ENCODE results near the gene CLK3.
A peak's percentile ranks its signal among the peaks of the same experiment; 100 is the strongest.
"Not testable (repeated sequence)": the region's sequence is repeated elsewhere in the genome, so short reads cannot be mapped to it uniquely, and the experiment has no call there.

Gene CLK3

DNA sequence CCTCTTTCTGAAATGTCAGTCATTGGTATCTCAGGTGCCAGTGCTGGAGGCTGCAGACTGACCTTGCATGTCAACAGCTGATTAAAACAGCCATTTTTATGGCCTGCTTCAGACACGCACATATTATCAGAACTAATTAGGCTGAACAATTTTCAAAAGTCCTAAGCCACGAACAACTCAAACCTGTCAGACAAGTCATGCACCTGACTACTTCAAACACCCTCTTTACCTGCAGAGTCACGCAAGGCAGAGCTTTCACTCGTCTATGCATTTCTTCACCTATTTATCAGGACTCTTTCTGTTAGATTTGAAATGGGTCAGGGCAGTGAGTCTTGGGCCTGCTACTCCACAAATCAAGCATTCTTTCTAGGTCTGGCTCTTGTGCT, 26.7 kb downstream of the CLK3 start:
- DNase-seq (ENCODE audit: low read depth, low spot score): no peak

DNA sequence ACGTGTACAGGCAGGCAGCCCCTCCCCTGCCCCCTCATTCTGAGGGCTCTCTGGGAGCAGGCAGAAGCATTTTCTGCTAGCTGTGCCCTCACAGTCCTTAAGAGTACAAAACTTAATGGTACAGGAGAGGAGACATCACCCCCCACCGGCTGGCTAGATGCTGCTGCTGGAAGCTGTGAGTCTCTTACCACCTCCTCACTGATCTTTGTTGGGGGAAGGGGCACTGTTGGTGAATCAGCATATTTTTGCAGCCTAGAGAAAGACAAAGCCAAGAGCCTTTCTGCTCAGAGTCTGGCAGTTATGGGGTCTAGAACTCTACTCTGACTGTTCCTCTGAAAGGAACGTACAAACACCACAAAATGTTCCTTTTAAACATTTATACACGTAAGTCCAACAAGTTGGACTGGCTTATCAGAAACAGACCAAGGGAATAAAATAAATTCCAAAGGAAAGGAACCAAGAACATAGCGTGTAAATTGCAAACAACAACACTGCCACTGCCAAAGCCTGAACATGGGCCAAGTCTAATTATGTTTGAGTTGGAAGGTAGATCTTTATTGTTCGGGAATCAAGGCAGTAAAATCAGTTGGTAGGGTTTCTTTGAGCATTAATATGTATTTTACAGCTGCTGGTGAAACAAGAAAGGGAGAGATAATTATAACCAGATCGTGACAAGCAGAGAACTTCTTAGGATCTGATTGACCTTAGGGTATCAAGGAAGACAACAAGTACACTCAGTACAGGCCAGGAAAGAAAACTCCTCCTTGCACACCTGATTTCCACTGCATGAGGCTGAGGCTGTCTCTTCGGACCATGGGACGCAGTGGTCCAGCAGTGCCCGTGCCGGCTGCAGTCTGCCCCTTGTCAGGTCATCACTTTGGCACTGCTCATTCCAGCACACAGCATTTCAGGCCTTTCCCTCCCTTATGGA, 27.4 kb downstream of the CLK3 start:
- peak; percentile 63 for DNase-seq (ENCODE audit: low read depth, low spot score)

DNA sequence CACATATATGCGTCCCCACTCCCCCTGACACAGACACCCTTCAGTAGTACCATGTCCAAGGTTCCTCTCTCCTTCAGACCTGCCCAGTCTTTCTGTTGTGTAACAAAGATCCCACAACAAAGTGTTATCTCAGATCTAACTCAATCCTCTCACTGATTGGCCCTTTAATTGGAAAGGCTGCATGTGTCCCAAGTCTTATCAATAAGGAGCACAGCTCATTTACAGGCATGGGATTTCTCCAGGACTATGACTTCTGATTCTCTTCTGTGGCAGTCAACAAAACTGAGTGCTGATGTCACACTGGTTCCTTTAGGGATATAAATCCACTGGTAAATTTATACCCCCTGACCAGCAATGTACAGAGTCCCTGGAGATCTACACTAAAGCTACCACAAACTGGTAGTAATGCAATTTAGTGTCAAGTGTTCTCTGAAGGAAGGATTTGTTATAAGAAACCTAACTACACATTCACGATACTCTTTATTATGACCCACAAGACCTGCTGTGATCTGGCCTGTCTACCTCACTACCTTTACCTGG, 28.1 kb downstream of the CLK3 start:
- DNase-seq (ENCODE audit: low read depth, low spot score): no peak

DNA sequence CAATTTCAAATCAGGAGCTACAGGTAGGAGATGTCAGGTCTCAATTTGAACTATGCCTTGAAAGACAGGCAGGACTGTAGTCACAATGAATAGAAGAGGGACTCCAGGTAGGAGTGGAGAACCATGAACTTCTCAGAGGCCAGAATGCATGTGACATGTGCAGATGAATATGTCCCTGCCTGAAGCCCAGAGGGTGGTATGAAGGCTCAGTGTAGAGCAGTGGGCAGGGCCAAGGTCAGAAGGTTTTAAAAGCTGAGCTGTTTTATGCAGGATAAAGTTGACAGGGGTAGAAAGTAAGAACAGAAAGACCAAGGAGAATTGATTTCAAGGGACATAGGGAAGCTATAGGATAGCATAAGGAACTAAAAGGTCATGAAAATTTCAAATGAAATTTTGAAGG, 30.8 kb downstream of the CLK3 start:
- DNase-seq (ENCODE audit: low read depth, low spot score): no peak

DNA sequence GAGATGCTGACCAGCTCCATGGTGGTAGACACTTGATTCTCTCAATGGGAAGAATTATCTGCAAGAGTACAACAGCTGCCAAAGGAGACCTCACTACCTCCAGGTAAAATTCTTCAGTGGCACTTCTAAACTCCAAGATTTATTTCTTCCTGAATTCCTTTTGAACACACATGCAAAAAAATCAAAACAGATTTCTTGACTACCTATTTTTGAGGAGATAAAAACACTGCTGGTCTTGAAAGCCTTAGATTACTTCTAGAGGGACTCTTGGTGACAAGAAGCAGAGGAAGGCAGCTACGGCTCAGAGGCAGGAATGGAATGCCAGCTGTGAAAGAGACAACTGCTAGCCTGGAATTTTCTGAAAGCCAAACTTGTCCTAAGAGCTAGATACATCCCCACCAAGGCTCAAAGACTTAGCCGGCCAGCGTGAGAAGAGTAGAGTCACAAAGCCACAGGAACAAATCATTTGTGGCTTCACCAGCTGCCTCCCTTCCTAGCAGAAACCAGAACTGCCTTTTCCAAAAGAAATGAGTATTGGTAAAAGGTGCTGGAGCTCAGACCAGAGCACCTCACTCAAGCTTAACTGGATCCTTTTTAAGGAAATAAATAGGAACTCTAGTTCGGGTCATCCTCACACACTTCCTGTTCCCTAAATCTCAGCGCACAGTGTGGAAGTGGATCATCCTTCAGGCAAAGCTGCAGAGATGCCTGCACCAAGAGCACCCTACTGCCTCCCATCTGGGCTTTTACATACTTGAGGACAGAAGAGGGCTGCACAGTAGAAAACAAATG, 32.6 kb downstream of the CLK3 start:
- no peak for DNase-seq (ENCODE audit: low read depth, low spot score)

DNA sequence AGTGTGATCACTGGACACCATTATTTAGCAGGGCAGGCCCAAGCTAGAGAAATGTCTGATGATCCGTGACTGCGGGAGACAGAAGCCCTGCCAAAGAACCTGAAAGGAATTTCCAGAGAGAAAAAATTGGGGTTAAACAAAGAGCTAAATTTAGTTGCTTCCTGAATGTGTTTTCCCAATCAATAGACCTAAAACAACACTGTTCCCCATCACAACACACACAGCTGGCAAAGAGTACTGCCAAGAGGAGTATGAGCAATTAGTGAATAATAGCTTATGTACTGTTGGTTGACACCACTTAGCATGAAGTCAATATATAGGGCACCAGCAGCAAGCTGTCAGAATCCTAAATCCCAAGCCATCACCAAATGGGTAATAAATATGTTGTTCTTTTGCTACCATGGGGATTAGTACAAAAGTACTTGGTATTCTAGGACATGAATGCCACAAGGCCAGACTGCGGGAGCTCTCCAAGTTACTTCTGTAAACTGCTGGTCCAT, 35.7 kb downstream of the CLK3 start:
- no peak for DNase-seq (ENCODE audit: low read depth, low spot score)

DNA sequence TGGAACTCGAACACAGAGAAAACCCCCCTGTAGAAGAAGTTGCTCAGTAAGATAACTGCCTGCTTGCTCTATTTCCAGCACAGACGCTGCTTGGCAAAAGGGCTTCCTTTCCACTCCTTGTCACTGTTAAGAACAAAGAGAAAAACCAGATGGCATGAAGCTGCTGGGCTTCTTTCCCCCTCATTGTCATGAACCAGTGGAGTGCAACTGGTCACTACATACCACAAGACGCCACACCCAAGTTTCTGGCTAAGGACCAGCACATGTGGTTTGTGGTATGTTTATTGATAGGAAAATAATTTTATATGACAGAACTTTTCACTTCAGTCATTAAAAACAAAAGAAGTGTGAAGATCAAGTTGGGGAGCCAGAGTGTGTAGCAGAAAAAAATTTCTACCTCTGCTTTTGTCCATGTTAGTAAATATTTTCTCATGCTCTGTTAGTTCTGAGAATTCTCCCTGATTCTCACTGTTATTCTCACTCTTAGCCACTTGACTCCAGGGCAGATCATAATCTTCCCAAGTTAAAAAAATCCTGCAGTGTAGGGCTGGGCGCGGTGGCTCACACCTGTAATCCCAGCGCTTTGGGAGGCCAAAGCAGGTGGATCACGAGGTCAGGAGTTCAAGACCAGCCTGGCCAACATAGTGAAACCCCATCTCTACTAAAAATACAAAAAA, 37.9 kb downstream of the CLK3 start:
- no peak for DNase-seq (ENCODE audit: low read depth, low spot score)

DNA sequence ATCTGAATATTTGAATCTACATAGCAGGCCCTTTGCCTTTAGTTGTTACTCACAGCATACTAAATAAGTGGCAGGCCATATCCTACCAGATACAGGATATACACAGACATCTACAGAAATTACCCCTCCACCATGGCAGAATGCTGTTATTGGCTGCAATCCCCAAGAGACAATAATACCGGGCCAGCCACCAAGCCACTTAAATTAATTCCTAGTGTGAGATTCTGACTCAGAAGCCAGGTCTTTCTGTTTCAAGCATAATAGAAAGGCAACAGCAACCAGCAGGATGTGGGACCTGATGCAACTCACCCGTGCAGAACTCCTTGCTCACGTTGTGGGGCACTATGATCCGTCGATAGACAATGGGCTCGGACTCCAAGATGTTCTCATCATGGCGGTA, 39.8 kb downstream of the CLK3 start:
- DNase-seq (ENCODE audit: low read depth, low spot score): no peak

DNA sequence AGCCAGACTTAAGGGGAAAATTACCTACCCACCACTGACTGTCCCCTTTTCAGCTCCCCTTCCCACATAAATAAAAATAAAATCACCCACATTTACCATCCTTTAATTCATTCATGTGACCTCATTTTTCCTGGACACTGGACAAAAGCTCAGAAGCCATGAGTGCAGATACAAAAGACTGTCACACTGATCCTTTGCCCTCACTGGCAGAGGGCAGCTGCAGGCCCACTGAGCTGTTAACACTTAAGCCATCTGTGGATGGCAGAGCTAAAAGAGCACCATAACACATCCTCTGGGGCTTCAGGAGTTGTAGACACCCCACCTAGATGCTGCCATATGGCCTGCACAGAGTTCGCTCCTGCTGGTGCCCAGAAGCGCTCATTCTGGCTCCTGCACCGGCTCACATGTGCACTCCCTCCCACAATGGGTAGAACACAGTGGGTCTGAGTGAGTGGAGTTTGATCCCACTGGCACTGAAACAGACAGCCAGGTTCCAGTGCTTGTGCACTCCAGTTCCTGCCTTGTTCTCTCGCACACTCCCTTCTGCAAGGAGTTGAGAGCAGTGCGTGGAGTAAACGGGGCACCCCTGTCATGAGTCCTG, 41.4 kb downstream of the CLK3 start:
- DNase-seq (ENCODE audit: low read depth, low spot score): no peak

DNA sequence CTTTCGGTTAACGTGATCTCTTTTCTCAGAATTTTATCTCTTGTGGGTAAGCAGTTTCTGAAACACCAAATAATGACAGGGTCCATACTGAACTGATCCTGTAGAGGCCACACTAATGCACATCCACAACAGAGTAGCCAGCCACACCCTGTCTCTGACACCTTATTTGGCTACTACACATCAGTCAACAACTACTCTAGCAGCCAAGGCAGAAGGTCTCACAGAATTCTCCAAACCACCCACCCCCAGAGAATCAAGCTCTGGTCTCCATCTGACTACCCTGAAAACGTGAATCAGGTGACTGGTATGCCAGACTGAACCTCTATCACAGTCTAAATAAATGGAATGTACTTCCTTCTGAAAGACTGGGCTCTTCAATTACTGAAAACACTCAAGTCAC, 42.2 kb downstream of the CLK3 start:
- DNase-seq (ENCODE audit: low read depth, low spot score): no peak

DNA sequence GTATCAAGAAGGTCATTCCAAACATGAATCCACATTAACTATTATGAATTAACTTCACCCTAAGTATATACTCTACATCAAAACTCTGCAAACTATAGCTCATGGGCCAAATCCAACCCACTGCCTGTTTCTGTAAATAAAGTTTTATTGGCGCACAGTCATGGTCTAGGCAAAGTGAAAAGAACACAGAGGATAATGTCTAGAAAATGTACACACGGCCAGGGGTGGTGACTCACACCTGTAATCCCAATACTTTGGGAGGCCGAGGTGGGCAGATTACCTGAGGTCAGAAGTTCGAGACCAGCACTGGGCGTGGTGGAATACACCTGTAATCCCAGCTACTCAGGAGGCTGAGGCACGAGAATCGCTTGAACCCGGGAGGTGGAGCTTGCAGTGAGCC, 45.6 kb downstream of the CLK3 start:
- not testable (repeated sequence) for DNase-seq (ENCODE audit: low read depth, low spot score)

DNA sequence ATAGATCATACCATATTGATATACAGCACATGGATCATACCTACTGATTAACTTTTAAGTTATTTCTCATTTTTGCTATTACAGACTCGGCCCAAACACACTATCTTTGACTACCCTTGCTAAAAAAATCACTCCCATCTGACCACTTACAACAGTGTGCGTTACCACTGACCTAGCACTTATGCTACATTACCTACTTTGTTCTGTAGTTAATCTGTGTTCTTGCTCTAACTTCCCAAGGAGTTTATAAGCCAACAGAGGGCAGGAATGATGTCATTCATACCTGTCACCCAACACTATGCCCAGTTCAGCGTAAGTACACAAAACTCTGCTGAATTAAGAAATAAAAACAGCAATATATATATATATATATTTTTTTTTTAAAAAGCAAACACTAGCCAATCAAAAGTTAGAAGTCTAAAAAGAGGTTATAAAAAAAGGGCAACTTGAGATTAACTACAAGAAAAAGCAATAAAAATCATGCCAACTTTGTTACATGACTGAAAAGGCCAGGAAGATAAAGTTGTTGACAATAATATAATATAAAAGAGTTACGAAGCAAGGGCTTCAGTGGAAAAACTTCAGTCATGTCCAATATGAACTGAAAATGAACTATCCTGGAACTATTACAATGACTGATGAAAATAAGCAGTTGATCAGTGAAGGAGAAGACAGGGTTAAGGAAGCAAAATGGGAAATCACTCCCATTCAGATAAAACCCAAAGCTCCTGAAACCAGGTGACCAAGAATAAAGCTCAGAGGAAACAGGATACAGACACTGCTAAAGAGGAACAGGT, 46.6 kb downstream of the CLK3 start:
- no peak for DNase-seq (ENCODE audit: low read depth, low spot score)

DNA sequence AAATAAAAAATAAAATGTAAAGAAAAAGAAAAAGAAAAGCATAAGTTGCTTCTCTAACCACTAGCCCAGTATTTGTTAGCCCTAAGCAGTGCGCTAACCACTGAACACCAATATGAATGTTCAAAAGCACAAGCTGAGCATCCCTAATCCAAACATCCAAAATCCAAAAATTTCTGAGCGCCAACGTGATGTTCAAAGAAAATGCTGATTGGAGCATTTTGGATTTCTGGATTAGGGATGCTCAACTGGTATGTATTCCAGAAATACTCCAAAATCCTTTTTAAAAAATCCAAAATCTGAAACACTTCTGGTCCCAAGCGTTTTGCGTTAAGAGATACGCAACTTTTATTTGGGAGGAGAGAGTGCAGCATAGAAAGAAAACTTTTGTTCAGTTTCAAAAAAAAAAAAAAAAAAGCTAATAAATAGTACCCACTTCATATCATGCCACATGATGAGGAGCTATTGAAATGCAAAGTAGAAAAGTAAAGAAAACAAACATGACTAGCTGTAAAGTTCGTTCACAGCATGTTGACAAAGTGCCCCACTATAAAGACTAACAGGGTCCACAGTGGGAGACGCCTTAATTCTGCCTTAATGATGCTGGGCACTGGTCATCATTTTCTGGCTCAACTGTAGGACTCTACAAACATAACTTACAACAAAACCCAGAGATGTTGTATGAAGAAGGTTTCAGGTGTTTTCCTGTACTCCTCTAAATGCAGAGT, 47.8 kb downstream of the CLK3 start:
- DNase-seq (ENCODE audit: low read depth, low spot score): no peak

DNA sequence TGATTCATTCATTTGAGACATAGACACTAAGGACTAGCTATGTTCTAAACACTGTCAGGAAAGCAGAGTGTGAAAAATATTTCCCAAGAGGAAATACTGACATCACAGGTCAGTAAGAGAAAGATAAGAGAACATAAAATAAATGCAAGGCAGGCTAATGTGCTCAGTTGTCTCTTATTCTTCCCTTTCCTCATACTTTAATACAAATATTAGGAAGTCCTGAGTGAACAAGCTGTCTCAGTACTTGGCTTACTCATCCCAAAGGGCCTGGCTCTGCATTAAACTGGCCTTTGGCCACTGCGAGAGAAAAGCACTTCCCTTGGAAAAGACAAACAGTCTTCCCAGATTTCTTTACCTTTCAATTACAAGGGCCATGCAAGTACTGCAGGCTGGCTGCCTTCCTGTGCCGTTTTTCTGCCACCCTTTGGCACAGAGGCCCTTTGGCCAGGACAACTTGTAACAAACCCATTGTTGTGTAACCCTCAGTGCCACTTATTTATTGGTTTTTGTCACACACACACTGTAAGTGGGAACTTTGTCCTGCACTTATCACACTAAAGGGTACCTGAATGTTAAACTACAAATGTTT, 48.5 kb downstream of the CLK3 start:
- no peak for DNase-seq (ENCODE audit: low read depth, low spot score)

DNA sequence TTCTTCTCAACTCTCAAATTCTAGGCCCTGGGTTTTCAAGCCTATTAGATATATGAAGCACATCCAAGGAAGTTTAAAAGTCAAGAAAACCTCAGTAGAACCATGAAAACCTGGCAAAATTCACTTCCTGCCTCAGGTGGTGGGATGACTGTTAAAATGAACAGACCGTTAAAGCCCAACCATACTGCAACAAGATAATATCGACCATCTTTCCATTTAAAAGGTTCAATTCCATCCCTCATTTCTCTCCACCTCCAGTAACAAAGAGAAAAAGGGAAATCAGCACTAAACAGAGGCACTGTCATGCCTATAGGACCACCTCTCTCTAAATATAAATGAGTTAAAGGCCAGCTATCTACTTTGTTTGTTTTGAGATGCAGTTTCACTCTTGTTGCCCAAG, 49.0 kb downstream of the CLK3 start:
- no peak for DNase-seq (ENCODE audit: low read depth, low spot score)

DNA sequence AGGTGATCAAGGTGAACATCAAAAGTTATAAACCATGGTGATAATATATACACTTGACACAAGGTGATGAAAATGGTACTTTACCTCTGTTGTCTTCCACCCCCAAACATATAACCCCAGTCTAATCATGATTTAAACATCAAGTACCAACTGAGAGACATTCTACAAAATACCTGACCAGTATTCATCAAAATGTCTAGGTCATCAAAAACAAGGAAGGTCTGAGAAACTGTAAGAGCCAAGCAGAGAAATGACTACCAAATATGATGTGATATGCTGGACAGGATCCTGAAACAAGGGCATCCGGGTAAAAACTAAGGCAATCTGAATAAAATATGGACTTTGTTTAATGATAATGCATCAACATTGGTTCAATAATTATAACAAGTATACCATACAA, 52.3 kb downstream of the CLK3 start:
- DNase-seq (ENCODE audit: low read depth, low spot score): no peak

DNA sequence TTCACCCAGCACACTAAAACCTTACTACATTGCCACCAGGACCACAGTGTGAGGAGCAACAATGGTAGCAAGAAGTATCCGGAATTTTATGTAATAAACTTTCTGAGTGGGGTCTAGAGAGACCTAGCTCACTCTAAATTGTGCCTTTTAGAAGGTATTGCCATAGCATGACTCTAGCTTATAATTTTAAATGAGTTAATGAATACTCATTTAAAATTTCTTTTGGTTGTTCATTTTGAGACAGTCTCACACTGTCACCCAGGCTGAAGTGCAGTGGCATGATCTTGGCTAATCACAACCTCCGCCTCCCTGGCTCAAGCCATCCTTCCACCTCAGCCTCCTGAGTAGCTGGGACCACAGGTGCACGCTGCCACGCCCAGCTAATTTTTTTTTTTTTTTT, 54.0 kb downstream of the CLK3 start:
- no peak for DNase-seq (ENCODE audit: low read depth, low spot score)

DNA sequence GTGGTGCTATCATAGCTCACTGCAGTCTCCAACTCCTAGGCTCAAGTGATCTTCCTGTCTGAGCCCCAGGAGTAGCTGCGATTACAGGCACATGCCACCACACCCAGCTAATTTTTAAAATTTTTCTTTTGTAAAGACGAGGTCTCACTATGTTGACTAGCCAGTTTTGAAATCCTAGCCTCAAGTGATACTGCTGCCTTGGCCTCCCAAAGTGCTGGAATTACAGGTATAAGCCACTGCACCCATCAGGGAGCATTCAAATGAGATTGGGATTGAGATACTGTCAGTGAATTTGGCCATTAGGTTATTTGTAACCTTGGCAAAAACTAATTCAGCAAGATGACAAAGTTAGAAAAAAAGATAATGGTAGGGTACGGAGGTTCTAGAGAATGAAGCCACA, 58.5 kb downstream of the CLK3 start:
- DNase-seq (ENCODE audit: low read depth, low spot score): no peak

DNA sequence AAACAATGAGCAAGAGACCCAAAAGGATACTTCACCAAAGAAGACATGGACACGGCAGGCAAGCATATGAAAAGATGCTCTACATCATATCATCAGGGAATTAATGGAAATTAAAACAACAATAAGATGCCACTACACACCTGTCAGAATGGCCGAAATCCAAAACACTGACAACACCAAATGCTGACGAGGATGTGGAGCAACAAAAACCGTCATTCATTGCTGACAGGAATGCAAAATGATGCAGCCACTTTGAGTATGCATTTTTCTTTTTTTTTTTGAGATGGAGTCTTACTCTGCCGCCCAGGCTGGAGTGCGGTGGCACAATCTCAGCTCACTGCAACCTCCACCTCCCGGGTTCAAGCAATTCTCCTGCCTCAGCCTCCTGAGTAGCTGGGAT, 61.2 kb downstream of the CLK3 start:
- DNase-seq (ENCODE audit: low read depth, low spot score): no peak

Measured in ELF-1 (cell line).